Mesodermal cell (in vitro differentiated cells): ENCODE measurements around the gene FUT2. TPM values are rescaled to one million over a fixed set of nuclear protein-coding genes. Genes with fewer than 3 reads are reported as not detected.
"Not testable (repeated sequence)": the region's sequence is repeated elsewhere in the genome, so short reads cannot be mapped to it uniquely, and the experiment has no call there.

Experiments
- H3K27ac ChIP-seq: 2 replicates; pipeline ENCODE4 v1.7.0; 2013; ENCODE audit warnings: mild to moderate bottlenecking, low read depth, low read length, moderate library complexity; ENCODE audit not compliant: severe bottlenecking
- H3K36me3 ChIP-seq: 2 replicates; pipeline ENCODE4 v1.7.1; 2013; ENCODE audit warnings: mild to moderate bottlenecking, low read length, moderate library complexity; ENCODE audit not compliant: control insufficient read depth, insufficient read depth
- H3K4me1 ChIP-seq: one replicate; pipeline ENCODE4 v1.7.1; 2013; ENCODE audit warnings: mild to moderate bottlenecking, low read length; ENCODE audit not compliant: insufficient read depth, control insufficient read depth, poor library complexity, severe bottlenecking
- H3K4me3 ChIP-seq: 2 replicates; pipeline ENCODE4 v1.7.0; 2013; ENCODE audit warnings: low read length, control low read depth, mild to moderate bottlenecking; ENCODE audit not compliant: insufficient read depth, poor library complexity, severe bottlenecking; ENCODE audit errors: extremely low read depth
- H3K9me3 ChIP-seq: 2 replicates; pipeline ENCODE4 v1.7.1; 2013; ENCODE audit warnings: mild to moderate bottlenecking, low read length, moderate library complexity; ENCODE audit not compliant: control insufficient read depth
- WGBS, 2 experiments: methylation state at CpG; one replicate each; pipeline ENCODE4 v1.1.5; 2013; ENCODE audit warnings: missing lambda C conversion rate in 2 of 2; ENCODE audit not compliant: insufficient coverage in 2 of 2; 5-methylcytosine and 5-hydroxymethylcytosine counted together
- polyA plus RNA-seq, 2 experiments: library from polyadenylated mRNA; stranded (reverse); fragments of 50-300 nt; gene quantifications; one replicate each; pipeline ENCODE4 v1.2.3, GENCODE V29; 2013

Gene FUT2
- polyA plus RNA-seq (2013, experiment 1 of 2), result not detected
- polyA plus RNA-seq (2013, experiment 2 of 2), result not detected

DNA sequence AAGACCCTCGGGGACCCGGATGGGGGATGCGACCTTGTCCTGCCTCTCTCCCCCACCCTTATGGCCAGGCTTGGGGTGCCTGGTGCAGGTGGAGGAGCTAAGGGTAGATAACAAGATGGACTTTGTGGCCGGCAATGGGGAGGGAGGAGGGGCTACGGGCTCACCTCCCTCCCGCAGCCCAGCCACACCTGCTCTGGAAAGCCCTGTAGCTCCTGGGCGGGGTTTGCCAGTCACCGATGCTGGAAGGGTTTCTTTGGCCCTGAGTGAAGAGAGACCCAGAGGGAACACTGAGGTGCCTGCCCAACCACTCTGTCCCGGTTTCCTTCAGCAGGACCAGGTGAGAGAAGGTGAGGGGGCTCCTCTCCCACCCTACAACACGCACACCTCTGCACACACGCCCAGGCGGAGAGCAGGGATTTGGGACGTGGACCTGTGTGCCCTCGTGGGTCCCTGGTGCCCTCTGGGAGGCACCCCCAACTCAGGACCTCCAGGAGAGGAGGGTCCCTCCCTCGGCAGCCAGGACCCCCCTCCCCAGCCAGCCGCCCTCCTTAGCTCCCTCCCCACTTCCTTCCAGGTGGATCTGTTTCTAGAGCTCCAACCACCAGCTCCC, at the start of gene FUT2:
Gene FUT2 (plus strand): TSS at position 229 of the 610 bp plus-strand sequence. CDS start 6,986 bp downstream, outside the sequence.
- no peaks in the 10 kb centered on the region for H3K9me3 ChIP-seq
- no peak within 1 kb of the TSS for H3K27ac ChIP-seq
- peaks cover 7% of the 10 kb centered on the region for H3K4me1 ChIP-seq
- 20 to 33% methylated on average over 8 to 9 of the region's 16 CpGs for WGBS, 2 experiments
- H3K36me3 ChIP-seq, result no peaks in the 10 kb centered on the region
- peak within 1 kb of the TSS; percentile 22 for H3K4me3 ChIP-seq

DNA sequence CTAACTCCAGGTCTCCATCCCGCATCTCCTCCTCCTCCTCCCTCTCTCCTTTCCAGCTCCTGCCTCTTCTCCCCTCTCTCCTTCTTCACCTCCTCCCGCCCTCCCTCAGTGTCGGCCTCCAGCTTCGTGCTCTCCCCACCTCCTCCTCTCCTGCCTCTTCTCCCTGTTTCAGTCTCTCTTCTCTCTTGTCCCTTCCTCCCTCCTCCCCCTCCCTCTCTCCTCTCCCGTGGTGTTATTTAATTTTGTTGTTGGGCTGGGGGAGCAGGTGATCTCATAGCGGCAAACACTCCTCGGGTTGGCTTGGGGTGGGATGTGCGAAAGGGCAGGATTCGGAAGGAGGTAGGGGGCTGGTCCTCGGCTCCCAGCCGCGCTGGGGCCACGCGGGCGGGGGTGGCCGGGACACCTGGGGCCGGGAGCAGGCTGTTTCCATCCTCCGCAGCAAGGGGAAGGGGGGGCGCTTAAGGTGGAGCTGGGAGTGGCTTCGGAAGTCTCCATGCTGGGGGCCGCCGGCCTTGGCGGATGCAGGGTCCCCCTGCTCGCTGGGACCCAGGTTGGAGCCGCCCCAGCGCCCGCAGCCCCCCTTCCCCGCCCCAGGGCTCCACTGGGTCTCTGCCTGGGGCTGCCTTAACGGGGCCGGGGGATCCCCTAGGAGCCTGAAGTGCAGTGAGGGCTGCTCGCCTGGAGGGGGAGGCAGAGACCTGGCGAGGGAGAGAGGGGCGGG, 49.6 kb upstream of the FUT2 start, which contains the start of gene CA11:
Gene CA11 (minus strand): TSS at position 187 of the 721 bp plus-strand sequence. CDS start 555 bp downstream, outside the sequence.
- Histone ChIP-seq H3K36me3 (no peaks in the 10 kb centered on the region), H3K4me3 (peak within 1 kb of the TSS; percentile 51), H3K4me1 (peaks cover 5% of the 10 kb centered on the region), H3K9me3 (no peaks in the 10 kb centered on the region), H3K27ac (peak within 1 kb of the TSS; percentile 30)
- 0% methylated on average over 17 to 24 of the region's 33 CpGs for WGBS, 2 experiments

DNA sequence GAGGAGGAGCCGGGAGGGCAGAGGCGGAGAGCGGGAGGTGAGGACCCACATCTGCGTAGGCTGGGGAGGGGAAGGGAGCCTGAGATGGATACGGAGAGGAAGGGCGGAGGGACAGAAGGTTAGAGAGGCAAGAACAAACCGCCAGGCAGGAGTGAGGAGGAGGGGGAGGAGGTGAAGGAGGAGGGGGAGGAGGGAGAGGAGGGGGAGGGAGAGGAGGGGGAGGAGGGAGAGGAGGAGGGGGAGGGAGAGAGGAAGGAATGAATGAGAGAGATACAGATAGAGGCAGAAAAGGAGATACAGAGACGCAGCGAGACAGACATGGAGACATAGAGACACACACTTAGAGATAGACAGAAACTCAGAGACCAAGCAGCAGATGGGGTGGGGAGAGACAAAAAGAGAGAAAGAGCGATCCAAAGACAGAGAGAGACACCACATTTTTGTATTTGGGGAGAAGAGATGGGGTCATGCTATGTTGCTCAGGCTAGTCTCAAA, 49.0 kb upstream of the FUT2 start:
- Histone ChIP-seq H3K27ac (no peak overlapping the region), H3K4me3 (peak overlapping the region; percentile 51), H3K4me1 (peaks cover 5% of the 10 kb centered on the region), H3K9me3 (no peaks in the 10 kb centered on the region), H3K36me3 (no peaks in the 10 kb centered on the region)
- 58 to 66% methylated on average over 3 to 4 of the region's 10 CpGs for WGBS, 2 experiments

DNA sequence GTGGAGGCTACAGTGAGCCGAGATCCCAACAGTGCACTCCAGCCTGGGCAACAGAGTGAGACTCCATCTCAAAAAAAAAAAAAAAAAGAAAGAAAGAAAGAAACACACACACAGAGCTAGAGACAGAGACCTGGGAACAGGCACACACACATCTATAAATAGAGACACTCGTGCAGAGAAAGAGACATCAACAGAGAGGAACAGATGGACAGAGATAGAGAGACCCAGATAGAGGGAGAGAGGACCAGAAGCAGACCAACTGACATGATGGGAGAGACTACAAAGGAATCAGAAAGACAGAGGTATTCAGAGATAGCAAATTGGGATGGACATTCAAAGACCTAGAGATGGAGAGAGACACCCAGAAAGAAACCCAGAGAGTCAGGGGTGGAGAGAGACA, 47.6 kb upstream of the FUT2 start:
- no peak overlapping the region for H3K27ac ChIP-seq

GRCh38 chr19:48650974-48651682, 44.6 kb upstream of the FUT2 start:
- no peak overlapping the region for H3K4me3 ChIP-seq
- 92 to 95% methylated on average over 9 to 10 of the region's 12 CpGs for WGBS, 2 experiments

More for the DNA sequence above, 47.6 kb upstream of the FUT2 start:
- Histone ChIP-seq H3K9me3 (no peaks in the 10 kb centered on the region), H3K36me3 (no peaks in the 10 kb centered on the region), H3K4me3 (no peak overlapping the region), H3K4me1 (peaks cover 5% of the 10 kb centered on the region)
- 86% methylated on average over 1 of the region's 2 CpGs; no CpG with 5 or more reads in 1 of the 2 experiments for WGBS, 2 experiments

GRCh38 chr19:48651683-48652048, 44.1 kb upstream of the FUT2 start:
- Histone ChIP-seq H3K9me3 (no peaks in the 10 kb centered on the region), H3K4me3 (no peak overlapping the region), H3K4me1 (no peaks in the 10 kb centered on the region), H3K36me3 (no peaks in the 10 kb centered on the region), H3K27ac (no peak overlapping the region)
- WGBS, 2 experiments, result 74 to 84% methylated on average over 3 to 4 of the region's 5 CpGs

More at GRCh38 chr19:48650974-48651682, 44.6 kb upstream of the FUT2 start:
- H3K4me1 ChIP-seq, result peaks cover under 1% of the 10 kb centered on the region
- H3K9me3 ChIP-seq, result no peaks in the 10 kb centered on the region
- H3K27ac ChIP-seq, result no peak overlapping the region
- no peaks in the 10 kb centered on the region for H3K36me3 ChIP-seq

DNA sequence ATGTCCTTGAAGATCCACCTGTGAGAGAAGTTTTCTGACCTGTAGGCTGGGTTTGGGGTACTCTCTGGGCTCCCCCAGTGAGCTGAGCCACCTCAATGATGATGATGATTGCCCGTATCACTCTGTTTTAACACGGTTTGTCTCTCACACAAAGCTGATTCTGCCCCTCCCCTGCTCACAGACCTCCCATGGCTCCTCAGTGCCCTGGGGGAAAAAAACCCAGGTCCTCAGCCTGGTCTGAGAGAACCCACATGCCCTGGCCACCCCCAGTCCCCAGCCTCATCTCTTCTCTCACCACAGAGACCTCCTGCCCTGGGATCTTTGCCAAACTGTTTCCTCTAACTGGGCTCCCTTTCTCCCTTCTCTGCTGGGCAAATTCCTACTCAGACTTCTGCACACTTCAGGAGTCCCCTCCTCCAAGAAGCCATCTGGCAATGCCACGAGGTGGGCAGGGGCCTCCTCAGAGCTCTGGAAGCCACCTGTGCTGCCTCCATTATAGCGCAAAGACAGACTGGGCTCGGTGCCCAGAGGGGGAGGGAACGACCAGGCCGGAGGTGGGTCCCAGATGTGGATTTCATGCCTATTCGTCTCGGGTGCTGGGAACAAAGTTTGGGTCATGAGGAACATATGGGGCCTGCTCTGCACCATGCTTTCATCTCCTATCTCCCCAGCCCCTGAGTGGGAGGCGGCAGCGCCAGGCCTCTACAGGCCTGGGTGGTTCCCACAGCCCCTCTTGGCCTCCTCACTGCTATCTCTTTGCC, 41.3 kb upstream of the FUT2 start:
- no peak overlapping the region for H3K27ac ChIP-seq
- H3K9me3 ChIP-seq, result no peaks in the 10 kb centered on the region
- no peaks in the 10 kb centered on the region for H3K4me1 ChIP-seq
- WGBS, 2 experiments, result 76 to 80% methylated on average over 6 to 8 of the region's 11 CpGs
- H3K4me3 ChIP-seq, result no peak overlapping the region
- H3K36me3 ChIP-seq, result no peaks in the 10 kb centered on the region

DNA sequence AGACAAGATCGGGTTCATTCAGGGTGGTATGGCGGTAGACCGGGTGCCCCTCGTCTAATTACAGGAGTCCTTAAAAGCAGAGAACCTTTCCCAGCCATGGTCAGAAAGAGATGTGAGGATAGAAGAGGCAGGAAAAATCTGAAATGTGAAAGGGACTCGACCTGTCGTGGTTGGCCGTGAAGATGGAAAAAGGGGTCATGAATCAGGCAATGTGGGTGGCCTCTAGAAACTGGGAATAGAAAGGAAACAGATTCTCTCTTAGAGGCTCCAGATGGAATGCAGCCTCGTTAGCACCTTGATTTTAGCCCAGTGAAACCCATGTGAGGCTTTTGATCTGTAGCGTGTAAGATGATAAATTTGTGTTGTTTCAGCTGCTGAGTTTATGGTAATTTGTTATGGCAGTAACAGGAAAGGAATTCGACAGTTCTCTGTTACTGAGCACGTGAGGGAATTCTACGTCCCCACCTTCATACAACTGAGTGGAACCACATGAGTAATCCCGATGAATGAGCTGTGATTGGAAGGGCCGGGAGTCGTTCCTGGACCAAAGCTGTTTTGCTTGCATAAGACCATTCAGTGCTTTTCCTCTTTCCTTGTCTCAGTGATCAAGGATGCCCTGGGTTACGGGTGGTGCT, 38.8 kb upstream of the FUT2 start:
- Histone ChIP-seq H3K4me3 (no peak overlapping the region), H3K4me1 (no peaks in the 10 kb centered on the region), H3K9me3 (peaks cover 5% of the 10 kb centered on the region), H3K36me3 (no peaks in the 10 kb centered on the region), H3K27ac (no peak overlapping the region)
- WGBS, 2 experiments, result 44 to 46% methylated on average over 11 to 14 of the region's 16 CpGs

DNA sequence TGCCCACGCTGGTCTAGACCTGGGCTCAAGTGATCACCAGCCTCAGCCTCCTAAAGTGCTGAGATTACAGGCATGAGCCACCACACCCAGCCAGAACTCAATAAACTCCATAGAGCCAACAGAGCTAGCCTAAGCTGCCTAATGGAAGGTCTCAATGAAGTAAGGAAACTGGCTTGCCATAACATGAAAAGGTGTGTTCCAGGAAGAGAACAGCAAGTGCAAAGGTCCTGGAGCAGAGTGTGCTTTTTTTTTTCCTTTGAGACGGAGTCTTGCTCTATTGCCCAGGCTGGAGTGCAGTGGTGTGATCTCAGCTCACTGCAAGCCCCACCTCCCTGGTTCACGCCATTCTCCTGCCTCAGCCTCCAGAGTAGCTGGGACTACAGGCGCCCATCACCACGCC, 37.9 kb upstream of the FUT2 start:
- not testable (repeated sequence) for H3K4me3 ChIP-seq, H3K27ac ChIP-seq, H3K9me3 ChIP-seq, H3K4me1 ChIP-seq, H3K36me3 ChIP-seq
- WGBS, 2 experiments, result 82% methylated on average over 3 of the region's 5 CpGs; no CpG with 5 or more reads in 1 of the 2 experiments

GRCh38 chr19:48658483-48658882, 37.3 kb upstream of the FUT2 start:
- 86 to 93% methylated on average over 5 of the region's 6 CpGs for WGBS, 2 experiments
- peaks cover 3% of the 10 kb centered on the region for H3K4me1 ChIP-seq
- H3K36me3 ChIP-seq, result no peaks in the 10 kb centered on the region
- peaks cover 5% of the 10 kb centered on the region for H3K9me3 ChIP-seq
- no peak overlapping the region for H3K27ac ChIP-seq
- H3K4me3 ChIP-seq, result no peak overlapping the region
